HG02970 (cell line): ENCODE data around the gene ZFYVE28.

Experiments
- ATAC-seq: cut with Tn5 transposase; IDR thresholded peaks from one replicate; pipeline ENCODE4 v1.9.1; 2021; ENCODE audit warnings: mild to moderate bottlenecking, moderate library complexity, moderate number of reproducible peaks; ENCODE audit not compliant: unreplicated experiment, low FRiP score

The ZFYVE28 gene

GRCh38 chr4:2292646-2293108, 125.8 kb downstream of the ZFYVE28 start:
- no peak for ATAC-seq

GRCh38 chr4:2291705-2292645, 126.5 kb downstream of the ZFYVE28 start:
- no peak for ATAC-seq

DNA sequence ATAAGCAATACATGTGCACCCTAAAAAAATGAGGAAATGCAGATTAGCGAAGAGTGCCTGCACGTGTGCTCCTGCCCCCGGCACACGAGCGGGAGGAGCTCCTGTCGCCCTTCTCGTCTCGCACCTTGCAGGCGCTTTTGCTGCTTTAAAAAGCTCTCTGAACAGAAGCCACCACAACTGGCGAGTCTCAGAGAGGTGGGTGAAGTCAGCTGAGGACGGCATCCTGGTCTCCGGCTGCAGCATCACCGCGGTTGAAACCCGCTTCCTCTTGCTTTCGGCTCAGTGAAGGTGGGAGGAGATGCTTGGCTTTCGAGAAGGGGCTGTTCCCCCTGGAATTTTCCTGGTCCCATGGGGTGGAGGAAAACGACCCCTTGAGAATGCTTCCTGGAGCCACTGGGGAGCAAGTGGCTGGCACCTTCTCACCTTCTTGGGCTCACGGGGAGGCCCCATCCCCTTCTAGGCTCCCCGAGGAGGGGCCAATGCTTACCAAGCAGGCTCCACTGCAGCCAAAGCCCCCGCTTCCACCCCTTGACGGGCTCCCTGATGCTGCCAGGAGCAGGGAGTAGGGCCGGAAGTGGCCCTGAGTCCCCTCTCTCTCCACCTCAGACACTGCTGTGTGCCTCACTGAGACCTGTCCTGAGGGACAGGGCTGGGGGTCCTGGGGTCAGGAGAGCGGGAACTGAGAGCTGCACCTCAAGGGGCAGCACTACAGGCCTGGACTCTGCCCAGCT, 127.3 kb downstream of the ZFYVE28 start:
- ATAC-seq: no peak

- ATAC-seq: no peak
Measured at GRCh38 chr4:2290488-2290887, 128.0 kb downstream of the ZFYVE28 start.

DNA sequence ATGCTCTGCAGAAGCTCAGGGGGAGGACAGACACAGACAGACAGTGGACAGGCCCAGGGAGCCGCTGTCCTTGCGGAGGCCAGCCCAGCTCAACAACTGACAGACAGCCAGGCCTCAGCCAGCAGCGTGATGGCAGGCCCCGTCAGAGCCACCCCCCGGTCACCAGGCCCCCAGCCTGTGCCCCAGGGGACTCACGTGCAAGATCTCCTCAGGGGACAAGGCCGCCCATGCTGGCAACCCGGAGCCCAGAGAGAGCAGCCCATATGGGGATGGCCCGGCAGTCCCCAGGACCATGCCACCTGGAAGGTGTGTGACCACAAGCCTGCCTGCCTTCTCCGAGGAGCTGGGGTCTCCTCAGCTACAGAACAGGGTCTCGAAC, 128.5 kb downstream of the ZFYVE28 start:
- ATAC-seq: no peak

- ATAC-seq: no peak
Measured at GRCh38 chr4:2289311-2289954, 129.0 kb downstream of the ZFYVE28 start.

- no peak for ATAC-seq
Measured at GRCh38 chr4:2288051-2288541, 130.3 kb downstream of the ZFYVE28 start.

DNA sequence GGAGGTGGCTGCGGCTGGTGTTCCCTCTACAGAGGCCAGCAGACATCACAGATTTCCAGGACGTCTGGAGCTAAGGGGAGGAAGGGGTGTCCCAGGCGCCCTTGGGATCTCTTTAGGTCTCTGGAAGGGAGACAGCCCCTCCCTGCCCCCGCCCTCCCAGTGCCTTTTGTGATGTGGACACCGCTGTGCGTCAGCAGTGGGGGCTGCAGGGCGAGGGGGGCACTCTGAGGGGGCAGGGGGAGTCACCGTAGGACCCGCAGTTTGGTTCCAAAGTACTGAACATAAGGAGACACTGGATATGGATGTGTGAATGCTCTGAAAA, 130.9 kb downstream of the ZFYVE28 start:
- ATAC-seq: no peak

GRCh38 chr4:2286904-2287593, 131.4 kb downstream of the ZFYVE28 start:
- ATAC-seq: no peak

DNA sequence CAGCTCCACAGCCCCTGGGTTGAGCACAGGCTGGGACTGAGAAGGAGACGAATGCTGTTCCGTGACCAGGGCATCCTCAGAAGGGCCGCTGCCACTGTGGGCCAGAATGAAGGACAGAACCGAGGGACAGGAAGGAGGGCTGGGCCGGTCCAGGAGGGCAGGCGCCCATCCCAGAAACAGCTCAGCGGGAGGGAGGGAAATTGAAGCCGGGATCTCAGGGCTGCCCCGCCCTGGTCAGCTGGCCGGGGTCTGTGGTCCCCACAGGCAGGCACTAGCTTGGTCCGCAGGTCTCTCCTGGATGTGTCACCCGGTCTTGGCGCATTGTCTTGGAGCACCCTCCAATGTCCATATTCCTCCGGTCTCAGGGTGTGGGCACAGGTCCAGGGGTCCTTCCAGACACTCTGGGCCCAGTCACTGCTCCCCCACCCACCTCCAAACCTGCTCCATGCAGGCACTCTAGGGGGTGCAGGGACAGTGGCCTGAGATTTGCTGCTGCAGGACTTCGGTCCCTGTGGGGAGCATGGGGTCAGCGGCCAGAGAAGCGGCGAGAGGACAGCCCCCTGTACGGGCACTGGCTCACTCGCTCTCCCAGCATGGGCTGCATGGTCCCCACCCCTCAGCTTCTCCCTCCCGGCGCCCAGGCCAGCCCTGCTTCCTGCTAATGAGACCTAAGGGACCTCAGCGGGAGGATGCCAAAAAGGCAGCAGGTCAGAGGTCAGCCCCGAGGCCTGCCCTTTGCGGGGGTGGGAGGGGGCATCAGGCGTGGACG, 132.6 kb downstream of the ZFYVE28 start:
- no peak for ATAC-seq

DNA sequence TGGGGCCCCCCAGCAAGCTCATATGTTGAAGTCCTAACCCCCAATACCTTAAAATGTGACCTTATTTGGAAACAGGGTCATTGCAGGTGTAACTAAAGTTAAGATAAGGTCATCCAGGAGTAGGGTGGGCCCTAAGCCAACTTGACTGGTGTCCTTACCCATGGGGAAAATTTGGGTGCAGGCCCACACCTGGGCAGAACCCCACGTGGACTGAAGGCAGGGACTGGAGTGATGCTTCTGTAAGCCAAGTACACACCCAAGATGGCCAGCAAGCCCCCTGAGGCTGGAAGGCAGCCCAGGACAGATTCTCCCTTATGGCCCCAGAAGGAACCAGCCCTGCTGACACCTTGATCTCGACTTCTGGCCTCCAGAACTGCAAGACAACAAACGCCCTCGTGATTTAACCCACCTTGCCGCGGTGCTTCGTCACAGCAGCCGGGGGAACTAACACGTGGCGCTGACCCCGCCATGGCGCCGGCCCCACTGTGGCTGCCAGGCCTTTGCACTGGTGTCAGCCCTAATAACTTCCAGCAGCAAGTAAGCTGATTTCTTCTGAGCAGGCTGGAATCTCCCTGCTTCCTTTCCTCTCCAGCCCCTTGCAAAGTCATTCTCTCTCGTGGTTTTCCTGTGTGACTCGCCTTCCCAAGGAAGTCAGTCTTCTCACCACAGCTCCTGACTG, 133.4 kb downstream of the ZFYVE28 start:
- ATAC-seq: no peak

- ATAC-seq: no peak
Measured at GRCh38 chr4:2284161-2284933, 134.1 kb downstream of the ZFYVE28 start.

- ATAC-seq: no peak
Measured at GRCh38 chr4:2283199-2283711, 135.2 kb downstream of the ZFYVE28 start.

DNA sequence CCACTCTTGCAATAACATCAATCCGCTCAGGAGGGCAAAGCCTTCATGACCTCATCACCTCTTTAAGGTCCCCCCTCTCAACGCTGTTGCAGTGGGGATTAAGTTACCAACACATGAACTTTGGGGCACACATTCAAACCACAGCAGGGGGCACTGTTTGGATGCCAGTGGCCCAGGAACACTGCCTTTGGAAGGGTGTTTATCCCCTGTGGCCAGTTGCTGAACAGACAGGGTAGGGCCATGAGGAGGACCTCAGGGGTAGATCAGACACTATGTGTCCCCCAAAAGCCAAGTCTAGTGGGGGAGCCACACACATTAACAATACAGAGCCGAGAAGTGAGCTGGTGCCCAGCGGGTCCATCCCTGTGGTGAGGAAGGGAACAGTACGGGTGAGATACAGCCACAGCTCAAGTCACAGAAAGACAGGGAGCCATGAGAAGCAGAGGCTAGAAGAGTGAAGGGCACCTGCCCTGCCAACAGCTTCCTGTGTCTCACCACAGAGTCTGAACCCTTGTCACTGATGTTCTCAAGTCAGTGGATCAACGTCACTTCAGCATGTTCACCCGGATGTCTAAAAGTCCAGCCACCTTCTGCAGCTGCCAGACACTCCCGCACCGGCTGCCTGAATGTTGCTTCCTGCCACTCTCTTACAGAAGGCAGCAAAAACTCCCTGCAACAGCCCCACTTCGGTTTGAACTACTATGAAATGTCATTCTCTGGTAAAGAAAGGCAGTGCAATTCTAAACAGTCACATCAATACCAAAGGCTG, 136.7 kb downstream of the ZFYVE28 start:
- no peak for ATAC-seq

GRCh38 chr4:2280531-2281300, 137.7 kb downstream of the ZFYVE28 start:
- no peak for ATAC-seq

GRCh38 chr4:2277956-2278355, 140.5 kb downstream of the ZFYVE28 start:
- no peak for ATAC-seq
